UCSD-AML1 (cell line): ENCODE data around the gene DDX27.

Experiments
- DNase-seq: peaks from one replicate; lab custom pipeline; 2025; ENCODE audit not compliant: unreplicated experiment; lab: John Stamatoyannopoulos, UW

Gene DDX27

DNA sequence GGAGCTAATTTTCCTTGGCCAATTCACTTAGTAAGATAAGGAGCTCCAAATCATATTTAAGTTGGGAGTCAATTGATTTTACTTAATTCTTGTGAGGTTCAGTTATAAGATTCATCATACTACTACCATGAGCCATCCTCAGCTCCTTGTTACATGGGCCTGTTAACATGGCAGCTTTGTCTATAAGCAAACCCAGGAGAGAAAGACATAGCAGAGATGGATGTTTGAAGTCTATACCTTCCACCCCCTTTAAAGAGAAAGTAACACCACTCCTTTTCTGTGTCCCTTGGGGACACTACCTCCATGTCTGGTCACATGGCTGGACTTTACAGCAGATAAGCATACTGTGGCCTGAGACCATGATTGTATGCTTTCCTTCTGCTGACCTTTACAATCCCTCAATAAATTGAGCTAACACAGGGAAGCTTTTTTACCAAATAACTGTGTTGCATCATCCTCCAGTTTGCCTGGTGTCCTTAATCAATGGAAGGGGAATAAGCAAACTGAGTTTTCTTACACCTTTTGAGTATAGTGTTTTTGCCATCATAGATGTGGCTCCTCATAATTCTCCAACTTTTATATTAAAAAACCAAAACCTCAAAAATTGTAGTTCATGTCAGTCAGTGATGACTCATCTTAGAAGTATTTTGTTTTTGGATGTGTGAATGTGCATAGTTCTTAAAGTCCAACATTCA is 68.5 kb downstream of the DDX27 start:
- DNase-seq = no peak

DNA sequence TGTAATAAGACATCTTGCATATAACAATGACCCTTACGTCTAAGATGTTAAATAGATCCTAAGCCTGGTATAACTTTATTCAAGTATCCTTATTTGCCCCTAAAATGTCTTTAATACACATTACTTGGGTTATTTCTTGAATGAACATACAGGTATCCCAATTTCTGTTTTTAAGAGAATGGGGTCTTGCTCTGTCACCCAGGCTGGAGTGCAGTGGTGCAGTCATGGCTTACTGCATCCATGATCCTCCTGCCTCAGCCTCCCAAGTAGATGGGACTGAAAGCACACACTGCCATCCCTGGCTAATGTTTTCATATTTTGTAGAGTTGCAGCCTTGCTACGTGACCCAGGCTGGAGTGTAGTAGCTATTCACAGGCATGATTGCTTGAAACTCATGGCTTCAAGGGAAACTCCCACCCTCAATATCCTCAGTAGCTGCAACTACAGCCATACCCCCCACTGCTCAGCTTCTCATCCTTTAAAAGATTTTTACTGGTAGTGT is 69.1 kb downstream of the DDX27 start:
- DNase-seq = no peak

- DNase-seq = no peak
Observed at GRCh38 chr20:49288784-49289696, 69.8 kb downstream of the DDX27 start.

- no peak for DNase-seq
Observed at GRCh38 chr20:49290608-49291191, 71.5 kb downstream of the DDX27 start.

GRCh38 chr20:49291200-49291599 is 72.0 kb downstream of the DDX27 start:
- no peak for DNase-seq

DNA sequence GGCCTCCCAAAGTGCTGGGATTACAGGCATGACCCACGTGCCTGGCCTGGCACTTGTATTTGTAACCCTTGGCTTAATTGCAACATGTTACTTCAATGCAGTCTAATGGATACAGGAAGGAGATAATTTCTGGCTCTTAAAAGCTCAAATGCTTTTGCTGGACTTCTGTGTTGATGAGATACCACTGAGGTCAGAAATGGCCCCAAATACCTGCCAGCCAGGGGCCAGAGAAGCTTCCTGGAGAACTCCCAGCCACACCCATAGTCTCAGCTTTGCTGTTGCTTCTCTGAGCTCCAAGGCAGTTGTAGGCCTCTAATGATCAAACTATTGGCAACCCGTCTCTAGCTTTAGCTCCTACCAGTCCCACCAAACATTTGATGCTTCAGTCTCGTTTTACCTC is 72.8 kb downstream of the DDX27 start:
- no peak for DNase-seq

- DNase-seq = no peak
Observed at GRCh38 chr20:49293122-49293521, 73.9 kb downstream of the DDX27 start.
